ENCODE measurements around the gene CCDC183.
"Not testable (repeated sequence)": the region's sequence is repeated elsewhere in the genome, so short reads cannot be mapped to it uniquely, and the experiment has no call there.

Gene CCDC183

DNA sequence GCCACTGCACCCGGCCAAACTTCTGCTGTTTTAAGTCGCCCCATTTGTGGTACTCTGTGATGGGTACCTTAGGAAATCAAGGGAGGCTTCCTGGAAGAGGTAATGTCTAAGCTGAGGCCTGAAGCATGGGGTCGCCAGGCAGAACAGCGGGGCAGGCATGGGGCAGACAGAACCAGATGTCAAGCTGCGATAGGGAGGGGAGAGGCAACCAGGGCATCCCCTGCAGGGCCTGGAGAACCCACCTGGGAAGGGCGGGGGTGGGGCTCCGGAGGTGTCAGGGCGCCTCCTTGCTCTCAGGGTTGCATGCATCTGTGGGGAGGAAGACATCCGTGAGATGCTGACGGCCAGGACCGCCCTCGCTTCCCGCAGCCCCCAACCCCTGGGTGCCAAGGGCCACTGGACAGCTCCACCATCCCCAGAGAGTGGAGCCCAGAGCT, 34.6 kb upstream of the CCDC183 start:
- H3K36me3 ChIP-seq (ENCODE audit: control insufficient read depth, insufficient read depth, low read length): no peaks in the 10 kb centered on the region
- no peaks in the 10 kb centered on the region for H3K27me3 ChIP-seq (ENCODE audit: control insufficient read depth, insufficient read depth, low read length)
- H3K9ac ChIP-seq (ENCODE audit: low read length): no peak overlapping the region
- H3K4me1 ChIP-seq (ENCODE audit: control insufficient read depth, insufficient read depth, low read length): peaks cover 33% of the 10 kb centered on the region
- H3K27ac ChIP-seq (ENCODE audit: low read depth, low read length): no peak overlapping the region
- H3K9me3 ChIP-seq (ENCODE audit: control insufficient read depth, insufficient read depth, low read depth, low read length): no peaks in the 10 kb centered on the region
- H3K4me3 ChIP-seq (ENCODE audit: low read depth, low read length): no peak overlapping the region

DNA sequence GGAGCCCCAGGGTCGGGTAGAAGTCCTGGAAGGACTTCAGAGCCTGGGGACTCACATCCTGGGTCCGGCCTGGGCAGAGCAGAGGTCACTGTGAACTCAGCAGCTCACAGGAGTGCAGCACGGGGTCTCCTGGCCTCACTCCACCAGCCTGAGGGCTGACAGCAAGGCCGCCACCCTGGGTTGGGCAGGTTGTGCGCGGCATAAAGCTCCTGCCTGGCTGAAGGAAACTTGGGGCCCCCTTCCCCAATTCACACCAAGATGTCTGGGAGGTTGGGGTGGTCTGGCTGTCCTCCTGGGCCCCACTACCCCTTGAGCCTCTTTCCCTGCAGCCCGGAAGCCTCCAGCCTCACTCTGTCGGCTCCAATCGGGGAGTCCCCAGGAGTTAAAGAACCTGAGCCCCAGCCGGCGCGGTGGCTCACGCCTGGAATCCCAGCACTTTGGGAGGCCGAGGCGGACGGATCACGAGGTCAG, 33.9 kb upstream of the CCDC183 start:
- Histone ChIP-seq H3K9me3 (ENCODE audit: control insufficient read depth, insufficient read depth, low read depth, low read length) (no peaks in the 10 kb centered on the region), H3K4me3 (ENCODE audit: low read depth, low read length) (no peak overlapping the region), H3K4me1 (ENCODE audit: control insufficient read depth, insufficient read depth, low read length) (peaks cover 33% of the 10 kb centered on the region), H3K36me3 (ENCODE audit: control insufficient read depth, insufficient read depth, low read length) (no peaks in the 10 kb centered on the region), H3K27me3 (ENCODE audit: control insufficient read depth, insufficient read depth, low read length) (no peaks in the 10 kb centered on the region), H3K27ac (ENCODE audit: low read depth, low read length) (no peak overlapping the region), H3K9ac (ENCODE audit: low read length) (no peak overlapping the region)

DNA sequence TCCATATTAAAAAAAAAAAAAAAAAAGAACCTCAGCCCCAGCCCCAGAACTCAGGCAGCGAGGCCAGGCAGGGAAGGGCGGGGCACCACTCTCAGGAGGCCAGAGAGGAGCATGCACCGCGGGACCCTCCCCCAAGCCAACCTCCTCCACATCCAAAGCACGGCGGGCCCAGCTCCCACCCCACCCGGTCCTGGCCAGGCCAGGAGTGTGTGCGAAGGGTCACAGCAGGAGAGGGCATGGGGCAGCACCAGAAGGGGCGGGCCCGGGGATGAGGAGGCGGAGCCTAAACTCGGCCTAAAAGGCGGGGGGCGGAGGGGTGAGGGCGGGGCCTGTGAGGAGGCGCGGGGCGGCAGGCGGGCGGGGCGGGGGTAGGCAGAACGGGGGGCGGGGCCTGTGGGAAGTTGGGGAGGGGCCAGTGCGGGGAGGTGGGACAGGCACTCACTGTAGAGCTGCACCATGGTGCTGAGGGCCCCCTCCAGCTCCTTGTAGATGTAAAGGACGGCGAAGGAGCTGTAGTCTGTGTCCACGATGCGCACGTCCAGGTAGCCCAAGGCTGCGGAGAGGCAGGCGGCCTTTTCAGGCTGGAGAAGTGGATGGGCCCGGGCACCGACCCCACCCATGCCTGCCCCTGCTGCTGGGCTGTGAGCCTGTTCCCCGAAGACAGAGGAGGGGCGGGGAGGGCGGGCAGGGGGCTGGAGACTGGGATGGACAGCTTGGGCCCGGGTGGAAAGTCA, 33.1 kb upstream of the CCDC183 start:
- H3K27ac ChIP-seq (ENCODE audit: low read depth, low read length): no peak overlapping the region
- no peaks in the 10 kb centered on the region for H3K9me3 ChIP-seq (ENCODE audit: control insufficient read depth, insufficient read depth, low read depth, low read length)
- H3K36me3 ChIP-seq (ENCODE audit: control insufficient read depth, insufficient read depth, low read length): no peaks in the 10 kb centered on the region
- H3K27me3 ChIP-seq (ENCODE audit: control insufficient read depth, insufficient read depth, low read length): no peaks in the 10 kb centered on the region; the same call in 1 of the 2 replicates
- H3K4me1 ChIP-seq (ENCODE audit: control insufficient read depth, insufficient read depth, low read length): peaks cover 33% of the 10 kb centered on the region
- H3K9ac ChIP-seq (ENCODE audit: low read length): peak overlapping the region; percentile 12
- H3K4me3 ChIP-seq (ENCODE audit: low read depth, low read length): peak overlapping the region; percentile 52

DNA sequence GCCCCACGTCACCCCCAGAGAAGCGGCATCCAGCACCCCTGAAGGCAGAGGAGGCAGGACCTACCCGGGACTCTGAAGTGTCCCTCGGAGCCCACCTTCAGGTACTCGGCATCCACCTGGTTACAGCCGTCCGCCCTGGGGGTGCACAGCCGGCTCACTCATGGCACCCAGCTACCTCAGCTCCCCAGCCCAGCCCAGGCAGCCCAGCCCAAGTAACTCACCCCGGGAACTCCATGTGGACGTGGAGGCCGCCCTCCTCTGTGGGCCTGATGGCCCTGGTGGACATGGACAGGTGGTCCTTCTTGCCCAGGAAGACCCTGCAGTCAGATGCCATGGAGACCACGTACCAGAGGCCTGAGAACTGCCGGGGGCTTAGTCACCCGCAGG, 32.5 kb upstream of the CCDC183 start:
- H3K27ac ChIP-seq (ENCODE audit: low read depth, low read length): no peak overlapping the region
- H3K4me3 ChIP-seq (ENCODE audit: low read depth, low read length): peak overlapping the region; percentile 52; the same call in 1 of the 2 replicates
- no peaks in the 10 kb centered on the region for H3K36me3 ChIP-seq (ENCODE audit: control insufficient read depth, insufficient read depth, low read length)
- H3K9me3 ChIP-seq (ENCODE audit: control insufficient read depth, insufficient read depth, low read depth, low read length): no peaks in the 10 kb centered on the region
- no peaks in the 10 kb centered on the region; the same call in 1 of the 2 replicates for H3K27me3 ChIP-seq (ENCODE audit: control insufficient read depth, insufficient read depth, low read length)
- peaks cover 33% of the 10 kb centered on the region for H3K4me1 ChIP-seq (ENCODE audit: control insufficient read depth, insufficient read depth, low read length)
- H3K9ac ChIP-seq (ENCODE audit: low read length): peak overlapping the region; percentile 12

DNA sequence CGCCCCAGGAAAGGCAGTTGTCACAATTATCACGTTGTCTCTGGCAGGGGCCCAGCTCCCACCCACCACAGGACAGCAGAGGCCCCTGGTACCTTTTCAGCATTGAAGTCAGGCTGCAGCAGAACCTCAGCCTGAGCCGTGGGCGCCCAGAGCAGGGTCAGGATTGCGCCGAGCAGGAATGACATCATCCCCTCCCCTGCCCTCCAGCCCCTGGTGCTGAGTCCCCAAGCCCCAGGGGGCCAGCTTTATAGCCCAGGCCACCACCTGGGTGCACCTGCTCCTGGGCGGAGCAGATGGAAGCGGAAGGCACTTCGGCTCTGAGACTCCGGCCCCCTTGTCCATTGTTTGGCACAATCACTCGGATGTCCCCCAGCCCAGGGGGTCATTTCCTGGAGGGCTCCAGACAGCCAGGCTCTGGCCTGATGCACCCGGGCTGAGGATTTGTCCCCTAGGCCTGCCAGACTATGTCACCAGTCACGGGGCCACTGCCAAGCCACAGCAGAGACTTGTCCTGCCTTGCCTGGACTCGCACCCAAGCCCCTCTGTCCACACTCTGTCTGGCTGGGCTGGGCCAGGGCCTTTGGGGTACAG, 31.7 kb upstream of the CCDC183 start, which contains the start of gene LCN15:
Gene LCN15, minus strand, starts transcription at position 218 of the 591 bp plus-strand sequence. Its CDS starts 30 bp downstream, at position 188.
- Histone ChIP-seq H3K9ac (ENCODE audit: low read length) (peak within 1 kb of the TSS; percentile 12), H3K27ac (ENCODE audit: low read depth, low read length) (no peak within 1 kb of the TSS), H3K4me1 (ENCODE audit: control insufficient read depth, insufficient read depth, low read length) (peaks cover 33% of the 10 kb centered on the region), H3K4me3 (ENCODE audit: low read depth, low read length) (peak within 1 kb of the TSS; percentile 52), H3K36me3 (ENCODE audit: control insufficient read depth, insufficient read depth, low read length) (no peaks in the 10 kb centered on the region), H3K27me3 (ENCODE audit: control insufficient read depth, insufficient read depth, low read length) (no peaks in the 10 kb centered on the region; the same call in 1 of the 2 replicates), H3K9me3 (ENCODE audit: control insufficient read depth, insufficient read depth, low read depth, low read length) (no peaks in the 10 kb centered on the region)

DNA sequence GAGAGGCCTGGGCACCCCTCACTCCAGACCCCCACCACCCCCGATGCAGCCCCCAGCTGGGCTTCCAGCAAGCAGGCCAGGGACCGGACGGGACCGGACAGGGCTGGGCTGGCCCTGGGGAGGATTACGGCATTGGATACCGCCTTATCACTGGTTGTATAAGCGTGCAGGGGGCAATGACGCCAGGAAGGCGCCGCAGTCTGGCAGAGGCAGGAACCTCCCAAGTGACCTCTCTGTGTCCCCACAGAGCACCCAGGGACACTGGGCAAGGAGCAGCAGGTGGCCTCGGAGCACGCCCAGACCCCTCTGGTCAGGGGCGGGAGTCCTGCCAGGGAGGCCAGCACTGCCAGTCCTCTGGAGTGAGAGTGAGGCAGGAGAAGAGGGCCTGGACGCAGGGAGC, 31.1 kb upstream of the CCDC183 start:
- H3K27me3 ChIP-seq (ENCODE audit: control insufficient read depth, insufficient read depth, low read length): no peaks in the 10 kb centered on the region; the same call in 1 of the 2 replicates
- H3K4me1 ChIP-seq (ENCODE audit: control insufficient read depth, insufficient read depth, low read length): peaks cover 31% of the 10 kb centered on the region
- H3K4me3 ChIP-seq (ENCODE audit: low read depth, low read length): no peak overlapping the region
- no peak overlapping the region for H3K9ac ChIP-seq (ENCODE audit: low read length)
- no peaks in the 10 kb centered on the region for H3K9me3 ChIP-seq (ENCODE audit: control insufficient read depth, insufficient read depth, low read depth, low read length)
- H3K27ac ChIP-seq (ENCODE audit: low read depth, low read length): no peak overlapping the region
- H3K36me3 ChIP-seq (ENCODE audit: control insufficient read depth, insufficient read depth, low read length): no peaks in the 10 kb centered on the region

DNA sequence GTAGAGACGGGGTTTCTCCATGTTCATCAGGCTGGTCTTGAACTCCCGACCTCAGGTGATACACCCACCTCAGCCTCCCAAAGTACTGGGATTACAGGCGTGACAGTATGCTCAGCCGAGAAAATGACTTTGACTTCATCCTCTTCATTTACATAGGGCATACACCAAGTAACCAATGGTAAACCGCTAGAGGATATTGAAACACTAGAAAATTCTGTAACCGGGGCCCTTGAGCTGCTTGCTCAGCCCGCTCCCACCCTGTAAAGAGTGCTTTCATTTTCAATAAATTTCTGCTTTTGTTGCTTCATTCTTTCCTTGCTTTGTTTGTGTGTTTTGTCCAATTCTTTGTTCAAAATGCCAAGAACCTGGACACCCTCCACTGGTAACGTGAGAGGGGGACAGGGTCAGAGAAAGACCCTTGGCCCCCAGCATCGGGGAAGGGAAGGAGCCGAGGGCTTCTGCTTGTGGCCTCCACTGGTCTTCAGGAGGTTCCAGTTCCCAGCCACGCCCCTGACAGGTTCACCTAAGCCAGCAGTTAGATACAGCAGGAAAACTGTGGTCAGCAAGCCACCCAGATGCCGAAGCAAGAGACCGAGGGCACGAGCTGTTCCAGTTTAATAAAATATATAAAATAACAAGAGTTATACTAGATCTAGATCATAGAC, 30.3 kb upstream of the CCDC183 start:
- not testable (repeated sequence) for H3K27me3 ChIP-seq (ENCODE audit: control insufficient read depth, insufficient read depth, low read length); H3K9me3 ChIP-seq (ENCODE audit: control insufficient read depth, insufficient read depth, low read depth, low read length); H3K4me3 ChIP-seq (ENCODE audit: low read depth, low read length); H3K9ac ChIP-seq (ENCODE audit: low read length); H3K36me3 ChIP-seq (ENCODE audit: control insufficient read depth, insufficient read depth, low read length); H3K27ac ChIP-seq (ENCODE audit: low read depth, low read length)
- H3K4me1 ChIP-seq (ENCODE audit: control insufficient read depth, insufficient read depth, low read length): peaks cover 26% of the 10 kb centered on the region

DNA sequence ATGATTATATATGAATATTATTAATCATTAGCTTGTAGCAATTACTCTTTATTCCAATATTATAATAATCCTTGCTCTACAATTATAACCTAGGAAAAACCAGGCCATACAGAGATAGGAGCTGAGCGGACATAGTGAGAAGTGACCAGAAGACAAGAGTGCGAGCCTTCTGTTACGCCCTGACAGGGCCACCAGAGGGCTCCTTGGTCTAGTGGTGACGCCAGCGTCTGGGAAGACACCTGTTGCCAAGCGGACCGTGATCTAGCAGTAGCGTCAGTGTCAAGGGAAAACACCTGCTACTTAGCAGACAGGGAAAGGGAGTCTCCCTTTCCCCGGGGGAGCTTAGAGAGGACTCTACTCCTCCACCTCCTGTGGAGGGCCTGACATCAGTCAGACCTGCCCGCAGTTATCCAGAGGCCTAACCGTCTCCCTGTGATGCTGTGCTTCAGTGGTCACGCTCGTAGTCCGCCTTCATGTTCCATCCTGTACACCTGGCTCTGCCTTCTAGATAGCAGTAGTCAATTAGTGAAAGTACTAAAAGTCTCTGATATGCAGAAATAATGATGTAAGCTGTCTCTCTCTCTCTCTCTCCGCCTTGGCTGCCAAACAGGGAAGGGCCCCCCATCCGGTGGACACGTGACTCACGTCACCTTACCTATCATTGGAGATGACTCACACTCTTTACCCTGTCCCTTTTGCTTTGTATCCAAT, 29.6 kb upstream of the CCDC183 start:
- not testable (repeated sequence) for H3K27ac ChIP-seq (ENCODE audit: low read depth, low read length); H3K4me3 ChIP-seq (ENCODE audit: low read depth, low read length); H3K36me3 ChIP-seq (ENCODE audit: control insufficient read depth, insufficient read depth, low read length); H3K9ac ChIP-seq (ENCODE audit: low read length); H3K27me3 ChIP-seq (ENCODE audit: control insufficient read depth, insufficient read depth, low read length); H3K9me3 ChIP-seq (ENCODE audit: control insufficient read depth, insufficient read depth, low read depth, low read length)
- H3K4me1 ChIP-seq (ENCODE audit: control insufficient read depth, insufficient read depth, low read length): peaks cover 22% of the 10 kb centered on the region

DNA sequence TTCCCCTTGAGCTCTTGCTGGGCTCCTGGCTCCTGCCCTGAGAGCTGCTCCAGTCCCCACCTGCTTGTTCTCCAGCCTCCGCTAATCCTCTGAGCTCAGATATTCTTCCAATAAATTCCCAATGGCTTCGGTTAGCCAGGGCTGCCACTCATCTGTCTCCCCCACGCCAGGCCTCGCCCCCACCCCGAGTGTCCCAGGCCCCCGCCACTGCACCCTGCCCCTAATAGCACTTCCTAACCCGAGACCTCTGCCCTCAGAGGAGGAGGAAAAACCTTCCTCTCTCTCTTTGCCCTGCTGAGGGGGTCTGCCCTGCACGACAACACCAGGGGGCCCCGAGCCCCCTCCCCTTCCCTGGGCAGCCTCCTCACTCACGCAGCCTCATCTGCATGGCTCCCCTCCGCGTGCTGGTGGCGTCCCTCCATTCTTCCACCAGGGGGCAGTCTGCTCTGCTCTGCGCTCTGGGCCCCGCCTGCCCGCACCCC, 26.4 kb upstream of the CCDC183 start:
- Histone ChIP-seq H3K4me1 (ENCODE audit: control insufficient read depth, insufficient read depth, low read length) (no peaks in the 10 kb centered on the region; the same call in 1 of the 2 replicates), H3K4me3 (ENCODE audit: low read depth, low read length) (peak overlapping the region; percentile 58), H3K9ac (ENCODE audit: low read length) (no peak overlapping the region), H3K27me3 (ENCODE audit: control insufficient read depth, insufficient read depth, low read length) (no peaks in the 10 kb centered on the region; the same call in 1 of the 2 replicates), H3K27ac (ENCODE audit: low read depth, low read length) (no peak overlapping the region), H3K36me3 (ENCODE audit: control insufficient read depth, insufficient read depth, low read length) (no peaks in the 10 kb centered on the region), H3K9me3 (ENCODE audit: control insufficient read depth, insufficient read depth, low read depth, low read length) (peaks cover 16% of the 10 kb centered on the region)

DNA sequence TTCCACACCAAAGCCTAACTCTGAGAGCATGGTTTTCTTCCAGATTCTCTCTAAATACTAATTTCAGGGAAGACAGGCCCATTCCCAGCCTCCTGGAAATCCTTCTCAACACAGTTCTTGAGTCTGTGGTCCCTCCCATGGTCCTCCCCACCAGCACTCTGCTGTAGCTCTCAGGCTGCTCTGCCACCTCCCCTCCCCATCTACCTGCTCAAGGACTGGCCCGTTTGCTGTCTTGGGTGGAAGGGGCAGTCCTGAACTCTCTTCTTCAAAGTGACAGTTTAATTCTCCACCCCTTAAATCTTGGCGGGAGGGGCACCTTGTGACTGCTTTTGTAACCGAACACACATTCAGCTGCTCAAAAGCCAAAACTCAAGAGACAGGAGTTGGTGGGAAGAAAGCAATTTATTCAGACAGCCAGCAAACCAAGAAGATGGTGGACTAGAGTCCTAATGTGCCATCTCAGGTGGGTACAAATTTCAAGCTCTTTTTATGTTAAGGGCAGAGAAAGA, 24.2 kb upstream of the CCDC183 start:
- H3K36me3 ChIP-seq (ENCODE audit: control insufficient read depth, insufficient read depth, low read length): no peaks in the 10 kb centered on the region
- no peak overlapping the region for H3K27ac ChIP-seq (ENCODE audit: low read depth, low read length)
- no peak overlapping the region for H3K4me3 ChIP-seq (ENCODE audit: low read depth, low read length)
- peaks cover 1% of the 10 kb centered on the region; the same call in 1 of the 2 replicates for H3K27me3 ChIP-seq (ENCODE audit: control insufficient read depth, insufficient read depth, low read length)
- H3K4me1 ChIP-seq (ENCODE audit: control insufficient read depth, insufficient read depth, low read length): no peaks in the 10 kb centered on the region
- H3K9me3 ChIP-seq (ENCODE audit: control insufficient read depth, insufficient read depth, low read depth, low read length): peaks cover 16% of the 10 kb centered on the region
- H3K9ac ChIP-seq (ENCODE audit: low read length): no peak overlapping the region

Data from HUES6 (cell line).